Upper lobe of right lung (tissue), 1 donor: Measurements from ENCODE around the gene TMEM69. TPM values are rescaled to one million over a fixed set of nuclear protein-coding genes. Genes with fewer than 3 reads are reported as not detected.

Source experiments
- ATAC-seq: fragments of 200-7000 bp; cut with Tn5 transposase; one replicate; pipeline ENCODE4 v1.9.1; 2020; ENCODE audit warnings: mild to moderate bottlenecking, moderate library complexity
- DNase-seq: peaks from one replicate; pipeline ENCODE4 v3.0.0-alpha.2; 2020
- H3K27ac ChIP-seq: fragments of 200-600 bp; one replicate; pipeline ENCODE4 v1.8.0; 2022
- H3K27me3 ChIP-seq: fragments of 200-600 bp; one replicate; pipeline ENCODE4 v1.8.0; 2022; ENCODE audit warnings: mild to moderate bottlenecking
- H3K36me3 ChIP-seq: fragments of 200-600 bp; one replicate; pipeline ENCODE4 v1.8.0; 2022
- H3K4me1 ChIP-seq: fragments of 200-600 bp; one replicate; pipeline ENCODE4 v1.8.0; 2022
- H3K4me3 ChIP-seq: fragments of 200-600 bp; one replicate; pipeline ENCODE4 v1.8.0; 2022; ENCODE audit warnings: mild to moderate bottlenecking
- H3K9me3 ChIP-seq: fragments of 200-600 bp; one replicate; pipeline ENCODE4 v1.8.0; 2022
- intact Hi-C: fragments of 100-400 bp; cut with DNase I; formaldehyde crosslinking; loops from one replicate; pipeline ENCODE4 v1.11.0; 2022
- long read RNA-seq: library from polyadenylated mRNA; unstranded; transcript quantifications from one replicate; pipeline ENCODE4 v2.0.0, GENCODE V29; 2021
- total RNA-seq: library from RNA; stranded (reverse); fragmentation: NEBNext Ultra II Directional; extraction: Animal tissue kit (Norgen Biotek cat#: 25700); gene quantifications from one replicate; pipeline ENCODE4 v1.2.1, GENCODE V29; 2021
- TF ChIP-seq, protein P1 (sequence below): fragments of 200-600 bp; IDR thresholded peaks from one replicate; pipeline ENCODE4 v1.8.0; 2022; ENCODE audit warnings: antibody characterized with exemption
- donor health status: DM: no; HTN: yes; CAD: no; lungs with severe emphysema.

The TMEM69 gene, protein sequence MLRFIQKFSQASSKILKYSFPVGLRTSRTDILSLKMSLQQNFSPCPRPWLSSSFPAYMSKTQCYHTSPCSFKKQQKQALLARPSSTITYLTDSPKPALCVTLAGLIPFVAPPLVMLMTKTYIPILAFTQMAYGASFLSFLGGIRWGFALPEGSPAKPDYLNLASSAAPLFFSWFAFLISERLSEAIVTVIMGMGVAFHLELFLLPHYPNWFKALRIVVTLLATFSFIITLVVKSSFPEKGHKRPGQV
- total RNA-seq: 15.5 TPM
- long read RNA-seq, transcript TMEM69-201 (3 exons, 2,439 nt): major isoform, 12 of 16 reads
- long read RNA-seq, partial matches to known transcripts: 1 of 16 reads
- long read RNA-seq, other reads (novel, unspliced or antisense): 2 of 16 reads

DNA sequence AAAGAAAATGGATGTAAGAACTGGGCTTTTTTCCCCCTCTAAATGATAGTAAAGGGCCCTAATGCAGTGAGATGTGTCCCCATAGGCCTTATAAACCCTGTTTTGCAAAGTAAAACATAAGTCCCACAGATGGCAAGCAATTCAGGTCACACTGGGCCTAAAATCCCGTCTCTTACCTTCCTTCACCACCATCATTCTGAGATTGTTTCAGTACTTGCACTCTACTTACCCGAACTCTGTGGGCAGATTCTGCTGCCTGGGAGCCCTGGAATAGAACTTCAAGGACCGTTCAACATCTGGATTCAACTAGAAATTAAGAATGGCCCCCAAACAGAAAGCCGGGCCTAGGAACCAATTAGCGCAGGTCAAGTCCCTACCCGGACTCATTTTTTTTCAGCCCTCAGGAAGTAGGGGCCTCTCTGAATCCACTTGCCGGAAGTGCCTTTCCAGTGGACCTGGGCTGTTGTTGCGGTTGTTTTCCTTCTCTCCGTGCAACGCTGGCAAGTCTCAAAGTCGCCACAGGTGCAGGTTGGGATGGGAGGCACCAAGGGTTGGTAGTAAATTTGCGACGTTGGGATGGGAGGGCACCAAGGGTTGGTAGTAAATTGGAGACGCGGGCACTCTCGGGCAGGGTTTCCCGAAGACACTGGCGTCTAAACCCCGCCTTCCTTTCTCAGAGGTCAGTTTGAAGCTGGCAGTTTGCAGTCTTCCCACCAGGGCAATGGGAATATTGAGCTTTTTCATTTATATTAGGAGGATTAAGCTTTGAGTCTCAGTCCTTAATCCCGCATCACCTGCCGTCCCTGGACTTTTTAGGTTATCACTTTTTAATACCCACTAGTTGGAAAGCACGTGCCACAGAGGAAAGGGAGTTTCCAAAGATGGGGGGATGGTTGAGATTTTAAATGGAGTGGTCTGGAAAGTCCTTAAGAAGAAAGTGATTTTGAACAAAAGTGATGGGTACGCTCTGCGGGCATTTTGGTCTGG is at the start of gene TMEM69:
TSS of gene TMEM69 (plus strand) at position 428 of the 987 bp plus-strand sequence. CDS start 2,888 bp downstream, outside the sequence.
- H3K27me3 ChIP-seq: no peaks in the 10 kb centered on the region
- DNase-seq: peak; percentile 81
- peak; percentile 61 for ATAC-seq
- peak within 1 kb of the TSS; percentile 74 for H3K4me3 ChIP-seq
- peak within 1 kb of the TSS; percentile 99 for H3K27ac ChIP-seq
- H3K4me1 ChIP-seq: peaks cover 33% of the 10 kb centered on the region
- intact Hi-C loops: no loop called here
- peaks cover 9% of the 10 kb centered on the region for H3K36me3 ChIP-seq
- TF ChIP-seq, protein P1, sequence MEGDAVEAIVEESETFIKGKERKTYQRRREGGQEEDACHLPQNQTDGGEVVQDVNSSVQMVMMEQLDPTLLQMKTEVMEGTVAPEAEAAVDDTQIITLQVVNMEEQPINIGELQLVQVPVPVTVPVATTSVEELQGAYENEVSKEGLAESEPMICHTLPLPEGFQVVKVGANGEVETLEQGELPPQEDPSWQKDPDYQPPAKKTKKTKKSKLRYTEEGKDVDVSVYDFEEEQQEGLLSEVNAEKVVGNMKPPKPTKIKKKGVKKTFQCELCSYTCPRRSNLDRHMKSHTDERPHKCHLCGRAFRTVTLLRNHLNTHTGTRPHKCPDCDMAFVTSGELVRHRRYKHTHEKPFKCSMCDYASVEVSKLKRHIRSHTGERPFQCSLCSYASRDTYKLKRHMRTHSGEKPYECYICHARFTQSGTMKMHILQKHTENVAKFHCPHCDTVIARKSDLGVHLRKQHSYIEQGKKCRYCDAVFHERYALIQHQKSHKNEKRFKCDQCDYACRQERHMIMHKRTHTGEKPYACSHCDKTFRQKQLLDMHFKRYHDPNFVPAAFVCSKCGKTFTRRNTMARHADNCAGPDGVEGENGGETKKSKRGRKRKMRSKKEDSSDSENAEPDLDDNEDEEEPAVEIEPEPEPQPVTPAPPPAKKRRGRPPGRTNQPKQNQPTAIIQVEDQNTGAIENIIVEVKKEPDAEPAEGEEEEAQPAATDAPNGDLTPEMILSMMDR: peak; percentile 22
- no peaks in the 10 kb centered on the region for H3K9me3 ChIP-seq

DNA sequence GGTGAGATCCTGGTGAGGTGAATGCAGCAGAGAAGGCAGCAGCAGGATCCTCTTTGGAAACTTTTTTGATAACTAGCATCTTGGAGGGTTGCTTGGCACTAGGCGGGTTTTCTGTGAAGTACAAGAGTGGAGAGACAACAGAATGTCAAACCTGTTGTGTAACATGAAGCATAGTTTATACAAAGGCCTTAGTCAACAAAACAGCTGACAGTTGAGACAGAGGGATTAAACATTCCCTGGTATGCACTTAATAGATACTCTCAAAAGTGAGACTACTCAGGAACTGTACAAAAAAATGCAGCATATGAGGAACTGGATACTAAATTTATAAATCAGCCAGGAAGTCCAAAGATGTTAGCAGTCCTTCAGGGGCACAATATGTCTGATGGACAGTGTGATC is 47.7 kb upstream of the TMEM69 start:
- H3K27ac ChIP-seq: no peak overlapping the region
- H3K4me1 ChIP-seq: peaks cover 9% of the 10 kb centered on the region
- DNase-seq (no peak), ATAC-seq (no peak)
- TF ChIP-seq, protein P1: no peak
- peaks cover 73% of the 10 kb centered on the region for H3K36me3 ChIP-seq
- H3K9me3 ChIP-seq: no peaks in the 10 kb centered on the region
- H3K4me3 ChIP-seq: no peak overlapping the region
- intact Hi-C loops: no loop called here
- H3K27me3 ChIP-seq: no peaks in the 10 kb centered on the region

DNA sequence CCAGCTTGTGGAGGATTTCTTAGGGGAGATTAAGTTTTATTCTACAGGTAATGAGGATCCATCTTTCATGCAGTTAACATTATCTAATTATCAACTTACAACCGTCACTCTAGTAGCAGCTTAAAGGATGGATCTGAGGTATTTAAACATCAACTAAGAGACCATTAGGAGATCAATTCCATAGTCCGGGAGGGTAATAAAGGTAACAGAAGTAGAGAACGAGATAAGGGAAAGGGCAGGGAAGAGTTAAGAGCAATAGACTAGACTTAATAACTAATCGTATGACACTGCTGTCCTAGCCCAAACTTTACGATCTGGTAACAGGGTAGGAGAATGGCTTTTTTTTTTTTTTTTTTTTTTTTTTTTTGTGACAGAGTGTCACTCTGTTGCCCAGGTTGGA is 44.7 kb upstream of the TMEM69 start:
- Histone ChIP-seq H3K36me3 (peaks cover 62% of the 10 kb centered on the region), H3K27ac (peak overlapping the region; percentile 2), H3K4me1 (peaks cover 9% of the 10 kb centered on the region), H3K4me3 (no peak overlapping the region), H3K9me3 (no peaks in the 10 kb centered on the region), H3K27me3 (no peaks in the 10 kb centered on the region)
- TF ChIP-seq, protein P1: no peak
- no peak for DNase-seq
- intact Hi-C loops: no loop called here
- ATAC-seq: no peak

DNA sequence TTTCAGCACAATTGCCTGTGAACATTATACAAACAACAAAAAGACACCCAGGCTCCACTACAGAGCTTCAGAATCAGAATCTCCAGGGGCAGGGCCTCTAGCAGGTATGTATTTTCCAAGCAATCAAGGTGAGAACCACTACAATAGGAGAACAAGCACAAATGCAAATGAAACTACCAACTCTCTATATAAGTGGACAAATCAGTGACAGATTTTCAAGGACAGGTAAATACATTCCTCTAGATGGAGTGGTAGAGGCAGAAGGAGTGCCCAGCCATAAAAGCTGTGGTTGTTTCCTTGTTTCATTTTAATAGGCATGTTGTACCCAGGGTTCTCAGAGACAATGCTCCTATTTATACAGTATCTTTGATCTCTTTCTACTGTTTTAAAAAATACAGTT is 44.0 kb upstream of the TMEM69 start:
- peak overlapping the region; percentile 2 for H3K27ac ChIP-seq
- intact Hi-C loops: no loop called here
- TF ChIP-seq, protein P1: peak; percentile 19

DNA sequence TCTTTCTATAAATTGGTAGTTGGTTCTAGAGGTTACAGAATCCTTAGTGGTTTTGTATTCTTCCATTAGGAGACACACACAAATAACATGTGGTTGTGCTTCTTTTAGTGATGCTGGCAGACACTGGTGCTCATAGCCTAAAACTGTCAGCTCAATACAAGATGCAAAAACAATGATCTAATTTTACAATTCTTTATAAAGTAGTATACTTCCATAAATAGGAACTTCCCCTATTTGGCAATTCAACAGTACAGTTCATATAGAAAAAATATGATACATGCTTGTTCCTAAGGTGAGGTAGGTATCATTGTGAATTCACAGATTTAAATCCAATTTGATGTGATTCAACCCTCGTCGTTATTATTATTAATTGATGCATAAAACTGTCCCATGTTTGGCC is 43.3 kb upstream of the TMEM69 start:
- no peaks in the 10 kb centered on the region for H3K27me3 ChIP-seq
- intact Hi-C loops: no loop called here
- H3K9me3 ChIP-seq: no peaks in the 10 kb centered on the region
- peak overlapping the region; percentile 34 for H3K27ac ChIP-seq
- ATAC-seq (no peak), DNase-seq (no peak)
- H3K4me1 ChIP-seq: peaks cover 9% of the 10 kb centered on the region
- peaks cover 50% of the 10 kb centered on the region for H3K36me3 ChIP-seq
- no peak overlapping the region for H3K4me3 ChIP-seq
- TF ChIP-seq, protein P1: no peak

More for the DNA sequence above, 44.0 kb upstream of the TMEM69 start:
- Histone ChIP-seq H3K4me3 (no peak overlapping the region), H3K36me3 (peaks cover 56% of the 10 kb centered on the region), H3K9me3 (no peaks in the 10 kb centered on the region), H3K4me1 (peaks cover 9% of the 10 kb centered on the region), H3K27me3 (no peaks in the 10 kb centered on the region)
- peak; percentile 93 for ATAC-seq
- no peak for DNase-seq
